NK-92 (cell line): ENCODE results near the gene EPS8L2.

ENCODE experiments used
- DNase-seq: peaks from one replicate; lab custom pipeline; 2025; ENCODE audit not compliant: unreplicated experiment; lab: John Stamatoyannopoulos, UW

The EPS8L2 gene

GRCh38 chr11:774873-775592, 69.0 kb downstream of the EPS8L2 start:
- DNase-seq = no peak

- no peak for DNase-seq
Measured at GRCh38 chr11:776263-776560, 70.2 kb downstream of the EPS8L2 start.

- no peak for DNase-seq
Measured at GRCh38 chr11:776561-777287, 70.7 kb downstream of the EPS8L2 start.
